ENCODE results near the gene CHML. TPM values are rescaled to one million over a fixed set of nuclear protein-coding genes. Genes with fewer than 3 reads are reported as not detected.

The CHML gene, protein sequence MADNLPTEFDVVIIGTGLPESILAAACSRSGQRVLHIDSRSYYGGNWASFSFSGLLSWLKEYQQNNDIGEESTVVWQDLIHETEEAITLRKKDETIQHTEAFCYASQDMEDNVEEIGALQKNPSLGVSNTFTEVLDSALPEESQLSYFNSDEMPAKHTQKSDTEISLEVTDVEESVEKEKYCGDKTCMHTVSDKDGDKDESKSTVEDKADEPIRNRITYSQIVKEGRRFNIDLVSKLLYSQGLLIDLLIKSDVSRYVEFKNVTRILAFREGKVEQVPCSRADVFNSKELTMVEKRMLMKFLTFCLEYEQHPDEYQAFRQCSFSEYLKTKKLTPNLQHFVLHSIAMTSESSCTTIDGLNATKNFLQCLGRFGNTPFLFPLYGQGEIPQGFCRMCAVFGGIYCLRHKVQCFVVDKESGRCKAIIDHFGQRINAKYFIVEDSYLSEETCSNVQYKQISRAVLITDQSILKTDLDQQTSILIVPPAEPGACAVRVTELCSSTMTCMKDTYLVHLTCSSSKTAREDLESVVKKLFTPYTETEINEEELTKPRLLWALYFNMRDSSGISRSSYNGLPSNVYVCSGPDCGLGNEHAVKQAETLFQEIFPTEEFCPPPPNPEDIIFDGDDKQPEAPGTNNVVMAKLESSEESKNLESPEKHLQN
- total RNA-seq: 20.9 and 21.1 TPM in 2 replicates
- 3.9 and 4.4 TPM in 2 replicates for polyA plus RNA-seq

GRCh38 chr1:241640149-241640866, at the start of gene CHML, which contains the start of gene OPN3:
CHML (minus strand) TSS chr1:241640369; CDS start chr1:241635766, 4,603 bp downstream.
OPN3 (minus strand) TSS chr1:241640369; CDS start chr1:241640254, 115 bp downstream.
- Histone ChIP-seq H3K9me2 (replicated peaks; ENCODE audit: insufficient read depth) (no peaks in the 10 kb centered on the region), H3K4me3 (peak within 1 kb of the TSS; percentile 86), H4K20me1 (ENCODE audit: insufficient read depth, poor library complexity, severe bottlenecking) (no peaks in the 10 kb centered on the region), H3K9me3 (ENCODE audit: low read depth) (no peaks in the 10 kb centered on the region), H3K79me2 (peaks cover 30% of the 10 kb centered on the region), H3K27ac (peak within 1 kb of the TSS; percentile 94), H2AFZ (peak within 1 kb of the TSS; percentile 97), H3K4me2 (peak within 1 kb of the TSS; percentile 83), H3K27me3 (no peaks in the 10 kb centered on the region), H3K36me3 (replicated peaks; ENCODE audit: insufficient read depth, low read depth) (no peaks in the 10 kb centered on the region), H3K4me1 (ENCODE audit: insufficient read depth) (peaks cover 24% of the 10 kb centered on the region)
- 10% methylated on average over 41 of the region's 81 CpGs for WGBS (ENCODE audit: low lambda C conversion rate, missing lambda C conversion rate)
- no peak for TF ChIP-seq EZH2 (IDR thresholded peaks at IDR 0.05; ENCODE audit: borderline replicate concordance)
- no peak for TF ChIP-seq EZH2phosphoT487 (IDR thresholded peaks at IDR 0.05; ENCODE audit: low read depth, severe bottlenecking, unreplicated experiment)
- TF ChIP-seq, protein P1, sequence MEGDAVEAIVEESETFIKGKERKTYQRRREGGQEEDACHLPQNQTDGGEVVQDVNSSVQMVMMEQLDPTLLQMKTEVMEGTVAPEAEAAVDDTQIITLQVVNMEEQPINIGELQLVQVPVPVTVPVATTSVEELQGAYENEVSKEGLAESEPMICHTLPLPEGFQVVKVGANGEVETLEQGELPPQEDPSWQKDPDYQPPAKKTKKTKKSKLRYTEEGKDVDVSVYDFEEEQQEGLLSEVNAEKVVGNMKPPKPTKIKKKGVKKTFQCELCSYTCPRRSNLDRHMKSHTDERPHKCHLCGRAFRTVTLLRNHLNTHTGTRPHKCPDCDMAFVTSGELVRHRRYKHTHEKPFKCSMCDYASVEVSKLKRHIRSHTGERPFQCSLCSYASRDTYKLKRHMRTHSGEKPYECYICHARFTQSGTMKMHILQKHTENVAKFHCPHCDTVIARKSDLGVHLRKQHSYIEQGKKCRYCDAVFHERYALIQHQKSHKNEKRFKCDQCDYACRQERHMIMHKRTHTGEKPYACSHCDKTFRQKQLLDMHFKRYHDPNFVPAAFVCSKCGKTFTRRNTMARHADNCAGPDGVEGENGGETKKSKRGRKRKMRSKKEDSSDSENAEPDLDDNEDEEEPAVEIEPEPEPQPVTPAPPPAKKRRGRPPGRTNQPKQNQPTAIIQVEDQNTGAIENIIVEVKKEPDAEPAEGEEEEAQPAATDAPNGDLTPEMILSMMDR (IDR thresholded peaks at IDR 0.05; ENCODE audit: poor library complexity): no peak
- DNase-seq (ENCODE audit: low spot score): peak; percentile 97

GRCh38 chr1:241688940-241689368, 48.8 kb upstream of the CHML start:
- peak; percentile 58 for DNase-seq (ENCODE audit: low spot score)
- Histone ChIP-seq H3K4me3 (no peak overlapping the region), H3K27me3 (no peaks in the 10 kb centered on the region), H4K20me1 (ENCODE audit: insufficient read depth, poor library complexity, severe bottlenecking) (no peaks in the 10 kb centered on the region), H3K4me2 (no peak overlapping the region), H3K4me1 (ENCODE audit: insufficient read depth) (peaks cover 4% of the 10 kb centered on the region), H3K36me3 (replicated peaks; ENCODE audit: insufficient read depth, low read depth) (no peaks in the 10 kb centered on the region), H2AFZ (no peak overlapping the region), H3K79me2 (no peaks in the 10 kb centered on the region), H3K9me3 (ENCODE audit: low read depth) (no peaks in the 10 kb centered on the region), H3K9me2 (replicated peaks; ENCODE audit: insufficient read depth) (no peaks in the 10 kb centered on the region), H3K27ac (peak overlapping the region; percentile 73)
- TF ChIP-seq, protein P1 (IDR thresholded peaks at IDR 0.05; ENCODE audit: poor library complexity): no peak
- TF ChIP-seq EZH2 (IDR thresholded peaks at IDR 0.05; ENCODE audit: borderline replicate concordance): no peak
- no peak for TF ChIP-seq EZH2phosphoT487 (IDR thresholded peaks at IDR 0.05; ENCODE audit: low read depth, severe bottlenecking, unreplicated experiment)
- 35% methylated on average over 2 of the region's 2 CpGs for WGBS (ENCODE audit: low lambda C conversion rate, missing lambda C conversion rate)

DNA sequence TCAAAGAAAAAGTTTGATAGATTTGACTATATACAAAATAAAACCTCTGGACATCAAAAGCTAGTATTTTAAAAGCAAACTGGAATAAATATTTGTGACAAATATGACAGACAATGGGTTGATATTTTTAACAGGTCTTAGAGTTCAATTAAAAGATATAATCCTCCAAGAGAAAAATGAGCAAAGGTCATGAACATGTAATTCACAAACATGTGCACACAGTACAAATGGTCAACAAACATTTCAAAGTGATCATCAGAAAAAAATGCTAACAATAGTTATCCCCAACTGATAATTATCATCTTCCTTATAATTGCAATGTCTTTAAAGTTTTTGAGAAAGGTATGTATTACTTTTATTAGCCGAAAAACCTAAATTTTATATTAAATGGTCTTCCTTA, 43.9 kb upstream of the CHML start:
- no peaks in the 10 kb centered on the region for H3K9me2 ChIP-seq (replicated peaks; ENCODE audit: insufficient read depth)
- no peak overlapping the region for H3K27ac ChIP-seq
- no peak overlapping the region for H2AFZ ChIP-seq
- WGBS (ENCODE audit: low lambda C conversion rate, missing lambda C conversion rate): 94% methylated on average over 1 of the region's 1 CpG
- H3K4me3 ChIP-seq: no peak overlapping the region
- H3K36me3 ChIP-seq (replicated peaks; ENCODE audit: insufficient read depth, low read depth): no peaks in the 10 kb centered on the region
- no peaks in the 10 kb centered on the region for H3K4me1 ChIP-seq (ENCODE audit: insufficient read depth)
- no peaks in the 10 kb centered on the region for H3K9me3 ChIP-seq (ENCODE audit: low read depth)
- no peak for DNase-seq (ENCODE audit: low spot score)
- H3K27me3 ChIP-seq: no peaks in the 10 kb centered on the region
- H3K4me2 ChIP-seq: no peak overlapping the region
- no peak for TF ChIP-seq EZH2 (IDR thresholded peaks at IDR 0.05; ENCODE audit: borderline replicate concordance)
- TF ChIP-seq, protein P1 (IDR thresholded peaks at IDR 0.05; ENCODE audit: poor library complexity): no peak
- TF ChIP-seq EZH2phosphoT487 (IDR thresholded peaks at IDR 0.05; ENCODE audit: low read depth, severe bottlenecking, unreplicated experiment): no peak
- no peaks in the 10 kb centered on the region for H3K79me2 ChIP-seq
- H4K20me1 ChIP-seq (ENCODE audit: insufficient read depth, poor library complexity, severe bottlenecking): no peaks in the 10 kb centered on the region

Measured in hepatocyte (in vitro differentiated cells).